GM23338 (cell line): ENCODE results near the gene TMEM143. TPM values are rescaled to one million over a fixed set of nuclear protein-coding genes. Genes with fewer than 3 reads are reported as not detected.

ENCODE experiments used
- ATAC-seq: fragments of 200-7000 bp; cut with Tn5 transposase; 3 replicates; pipeline ENCODE4 v1.9.1; 2020
- DNase-seq: peaks from one replicate; pipeline ENCODE4 v3.0.0-alpha.2; 2015; ENCODE audit warnings: low spot score
- H2AFZ ChIP-seq: fragments of 200-600 bp; sonication (generic); 2 replicates; pipeline ENCODE4 v1.8.0; 2016; ENCODE audit warnings: antibody characterized with exemption, mild to moderate bottlenecking, moderate library complexity
- H3F3A ChIP-seq: fragments of 200-600 bp; sonication (generic); replicated peaks from 2 replicates; pipeline ENCODE4 v1.8.0; 2017; ENCODE audit warnings: antibody characterized with exemption, mixed run types, low read depth
- H3K27ac ChIP-seq: fragments of 200-600 bp; sonication (generic); 2 replicates; pipeline ENCODE4 v1.6.1; 2016; ENCODE audit warnings: low read depth
- H3K27me3 ChIP-seq: fragments of 200-600 bp; sonication (generic); 2 replicates; pipeline ENCODE4 v1.8.0; 2016; ENCODE audit warnings: mild to moderate bottlenecking, mixed run types, moderate library complexity; ENCODE audit not compliant: insufficient read depth
- H3K36me3 ChIP-seq: fragments of 200-600 bp; sonication (generic); 2 replicates; pipeline ENCODE4 v1.8.0; 2016; ENCODE audit warnings: mild to moderate bottlenecking; ENCODE audit not compliant: insufficient read depth
- H3K4me1 ChIP-seq: fragments of 200-600 bp; sonication (generic); 2 replicates; pipeline ENCODE4 v1.8.0; 2016; ENCODE audit warnings: mild to moderate bottlenecking, moderate library complexity; ENCODE audit not compliant: insufficient read depth
- H3K4me2 ChIP-seq: fragments of 200-600 bp; sonication (generic); 2 replicates; pipeline ENCODE4 v1.7.1; 2017; ENCODE audit warnings: mixed run types
- H3K4me3 ChIP-seq: fragments of 200-600 bp; sonication (generic); 2 replicates; pipeline ENCODE4 v1.6.1; 2016; ENCODE audit warnings: mixed run types
- H3K79me2 ChIP-seq: fragments of 200-600 bp; sonication (generic); replicated peaks from 2 replicates; pipeline ENCODE4 v1.8.0; 2017; ENCODE audit warnings: mild to moderate bottlenecking; ENCODE audit not compliant: insufficient read depth
- H3K9me2 ChIP-seq: fragments of 200-600 bp; sonication (generic); 2 replicates; pipeline ENCODE4 v1.8.0; 2017; ENCODE audit not compliant: insufficient read depth
- H4K20me1 ChIP-seq: fragments of 200-600 bp; sonication (generic); replicated peaks from 2 replicates; pipeline ENCODE4 v1.8.0; 2017; ENCODE audit warnings: mild to moderate bottlenecking; ENCODE audit not compliant: insufficient read depth
- H3K27ac Mint-ChIP-seq: 2 replicates; pipeline ENCODE4 v1.8.0; 2020; ENCODE audit warnings: inconsistent platforms, mild to moderate bottlenecking, moderate library complexity, mixed read lengths
- H3K27me3 Mint-ChIP-seq: 3 replicates; pipeline ENCODE4 v1.8.0; 2022; ENCODE audit warnings: low read depth, mild to moderate bottlenecking, moderate library complexity, mixed read lengths, inconsistent platforms; ENCODE audit not compliant: insufficient read depth, poor library complexity
- H3K36me3 Mint-ChIP-seq: 3 replicates; pipeline ENCODE4 v1.8.0; 2021; ENCODE audit warnings: low read depth, mild to moderate bottlenecking, inconsistent platforms, moderate library complexity, mixed read lengths
- H3K4me1 Mint-ChIP-seq: 3 replicates; pipeline ENCODE4 v1.8.0; 2020; ENCODE audit warnings: mild to moderate bottlenecking, inconsistent platforms, mixed read lengths
- H3K4me3 Mint-ChIP-seq: 3 replicates; pipeline ENCODE4 v1.8.0; 2021; ENCODE audit warnings: moderate library complexity, mild to moderate bottlenecking, inconsistent platforms, mixed read lengths
- H3K9me3 Mint-ChIP-seq: 3 replicates; pipeline ENCODE4 v1.8.0; 2020; ENCODE audit warnings: moderate library complexity, mild to moderate bottlenecking, inconsistent platforms, mixed read lengths
- CREB1 ChIP-seq: fragments of 250-450 bp; sonication (Bioruptor Pico); IDR thresholded peaks from 2 replicates; pipeline ENCODE4 v1.5.0; 2020; ENCODE audit warnings: low read depth, mild to moderate bottlenecking, moderate library complexity
- JUNB ChIP-seq: IDR thresholded peaks from one replicate; pipeline ENCODE4 v1.6.1; 2016; ENCODE audit warnings: antibody characterized with exemption; ENCODE audit not compliant: unreplicated experiment
- NANOG ChIP-seq: IDR thresholded peaks from 2 replicates; pipeline ENCODE4 v1.6.1; 2016; ENCODE audit warnings: antibody characterized with exemption, borderline replicate concordance
- ZNF331 ChIP-seq: fragments of 250-450 bp; sonication (Bioruptor Pico); IDR thresholded peaks from 2 replicates; pipeline ENCODE4 v1.5.0; 2020; ENCODE audit warnings: low read depth, mild to moderate bottlenecking, moderate library complexity
- polyA plus RNA-seq: library from polyadenylated mRNA; unstranded; fragments of >200 nt; fragmentation: Nextera tagmentation; extraction: Ambion mirVana; gene quantifications from 2 replicates; pipeline ENCODE4 v1.2.1, GENCODE V29; 2016
- total RNA-seq: library from RNA; depleted of rRNA; stranded (reverse); fragments of >200 nt; shearing (Covaris generic); gene quantifications from 2 replicates; pipeline ENCODE4 v1.2.3, GENCODE V29; 2014
- TF ChIP-seq, protein P1 (sequence below): fragments of 250-450 bp; sonication (Bioruptor Pico); IDR thresholded peaks from 2 replicates; pipeline ENCODE4 v1.5.0; 2020; ENCODE audit warnings: mild to moderate bottlenecking, moderate library complexity
- TF ChIP-seq, protein P2 (sequence below), 2 experiments: fragments of 200-600 bp in 1 of 2; sonication (generic) in 1 of 2; conservative IDR thresholded peaks; 2 replicates each; pipeline versions ENCODE4 v1.5.1 to v1.6.1; 2016 to 2017; ENCODE audit warnings: antibody characterized with exemption in 2 of 2, low read depth in 2 of 2, mild to moderate bottlenecking in 2 of 2, moderate library complexity in 1 of 2

Gene TMEM143
- total and polyA plus RNA-seq, 2 experiments from 2014 or later: 12.8 to 15.0 TPM

DNA sequence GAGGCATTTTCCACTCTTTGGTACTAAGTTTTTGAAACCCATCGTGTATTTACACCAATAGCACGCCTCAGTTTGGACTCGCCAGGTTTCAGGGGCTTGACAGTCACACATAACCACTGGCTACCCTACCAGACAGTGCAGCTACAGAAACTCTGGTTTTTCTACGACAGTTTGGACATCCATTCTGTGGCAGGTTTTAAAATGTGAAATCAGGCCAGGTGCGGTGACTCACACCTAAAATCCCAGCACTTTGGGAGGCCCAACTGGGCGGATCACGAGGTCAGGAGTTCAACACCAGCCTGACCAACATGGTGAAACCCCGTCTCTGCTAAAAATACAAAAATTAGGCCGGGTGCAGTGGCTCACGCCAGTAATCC lies 14.4 kb upstream of the TMEM143 start:
- no peaks in the 10 kb centered on the region for H3K27me3 ChIP-seq
- H3K27me3 Mint-ChIP-seq: peaks cover 11% of the 10 kb centered on the region
- no peaks in the 10 kb centered on the region for H3K9me3 Mint-ChIP-seq
- no peak for ATAC-seq
- H2AFZ ChIP-seq: no peak overlapping the region
- H3K4me2 ChIP-seq: no peak overlapping the region
- H3K4me1 Mint-ChIP-seq: no peaks in the 10 kb centered on the region
- DNase-seq: no peak
- H3K36me3 ChIP-seq: peaks cover 6% of the 10 kb centered on the region; the same call in 1 of the 2 replicates
- H3F3A ChIP-seq: peaks cover 9% of the 10 kb centered on the region; the same call in 1 of the 2 replicates
- H3K27ac ChIP-seq: no peak overlapping the region
- no peaks in the 10 kb centered on the region for H3K9me2 ChIP-seq
- H3K4me3 Mint-ChIP-seq: no peak overlapping the region
- no peak overlapping the region; the same call in 1 of the 2 replicates for H3K27ac Mint-ChIP-seq
- H3K36me3 Mint-ChIP-seq: peaks cover 19% of the 10 kb centered on the region
- H3K79me2 ChIP-seq: no peaks in the 10 kb centered on the region
- no peaks in the 10 kb centered on the region for H3K4me1 ChIP-seq
- TF ChIP-seq NANOG: no peak
- TF ChIP-seq, protein P1, sequence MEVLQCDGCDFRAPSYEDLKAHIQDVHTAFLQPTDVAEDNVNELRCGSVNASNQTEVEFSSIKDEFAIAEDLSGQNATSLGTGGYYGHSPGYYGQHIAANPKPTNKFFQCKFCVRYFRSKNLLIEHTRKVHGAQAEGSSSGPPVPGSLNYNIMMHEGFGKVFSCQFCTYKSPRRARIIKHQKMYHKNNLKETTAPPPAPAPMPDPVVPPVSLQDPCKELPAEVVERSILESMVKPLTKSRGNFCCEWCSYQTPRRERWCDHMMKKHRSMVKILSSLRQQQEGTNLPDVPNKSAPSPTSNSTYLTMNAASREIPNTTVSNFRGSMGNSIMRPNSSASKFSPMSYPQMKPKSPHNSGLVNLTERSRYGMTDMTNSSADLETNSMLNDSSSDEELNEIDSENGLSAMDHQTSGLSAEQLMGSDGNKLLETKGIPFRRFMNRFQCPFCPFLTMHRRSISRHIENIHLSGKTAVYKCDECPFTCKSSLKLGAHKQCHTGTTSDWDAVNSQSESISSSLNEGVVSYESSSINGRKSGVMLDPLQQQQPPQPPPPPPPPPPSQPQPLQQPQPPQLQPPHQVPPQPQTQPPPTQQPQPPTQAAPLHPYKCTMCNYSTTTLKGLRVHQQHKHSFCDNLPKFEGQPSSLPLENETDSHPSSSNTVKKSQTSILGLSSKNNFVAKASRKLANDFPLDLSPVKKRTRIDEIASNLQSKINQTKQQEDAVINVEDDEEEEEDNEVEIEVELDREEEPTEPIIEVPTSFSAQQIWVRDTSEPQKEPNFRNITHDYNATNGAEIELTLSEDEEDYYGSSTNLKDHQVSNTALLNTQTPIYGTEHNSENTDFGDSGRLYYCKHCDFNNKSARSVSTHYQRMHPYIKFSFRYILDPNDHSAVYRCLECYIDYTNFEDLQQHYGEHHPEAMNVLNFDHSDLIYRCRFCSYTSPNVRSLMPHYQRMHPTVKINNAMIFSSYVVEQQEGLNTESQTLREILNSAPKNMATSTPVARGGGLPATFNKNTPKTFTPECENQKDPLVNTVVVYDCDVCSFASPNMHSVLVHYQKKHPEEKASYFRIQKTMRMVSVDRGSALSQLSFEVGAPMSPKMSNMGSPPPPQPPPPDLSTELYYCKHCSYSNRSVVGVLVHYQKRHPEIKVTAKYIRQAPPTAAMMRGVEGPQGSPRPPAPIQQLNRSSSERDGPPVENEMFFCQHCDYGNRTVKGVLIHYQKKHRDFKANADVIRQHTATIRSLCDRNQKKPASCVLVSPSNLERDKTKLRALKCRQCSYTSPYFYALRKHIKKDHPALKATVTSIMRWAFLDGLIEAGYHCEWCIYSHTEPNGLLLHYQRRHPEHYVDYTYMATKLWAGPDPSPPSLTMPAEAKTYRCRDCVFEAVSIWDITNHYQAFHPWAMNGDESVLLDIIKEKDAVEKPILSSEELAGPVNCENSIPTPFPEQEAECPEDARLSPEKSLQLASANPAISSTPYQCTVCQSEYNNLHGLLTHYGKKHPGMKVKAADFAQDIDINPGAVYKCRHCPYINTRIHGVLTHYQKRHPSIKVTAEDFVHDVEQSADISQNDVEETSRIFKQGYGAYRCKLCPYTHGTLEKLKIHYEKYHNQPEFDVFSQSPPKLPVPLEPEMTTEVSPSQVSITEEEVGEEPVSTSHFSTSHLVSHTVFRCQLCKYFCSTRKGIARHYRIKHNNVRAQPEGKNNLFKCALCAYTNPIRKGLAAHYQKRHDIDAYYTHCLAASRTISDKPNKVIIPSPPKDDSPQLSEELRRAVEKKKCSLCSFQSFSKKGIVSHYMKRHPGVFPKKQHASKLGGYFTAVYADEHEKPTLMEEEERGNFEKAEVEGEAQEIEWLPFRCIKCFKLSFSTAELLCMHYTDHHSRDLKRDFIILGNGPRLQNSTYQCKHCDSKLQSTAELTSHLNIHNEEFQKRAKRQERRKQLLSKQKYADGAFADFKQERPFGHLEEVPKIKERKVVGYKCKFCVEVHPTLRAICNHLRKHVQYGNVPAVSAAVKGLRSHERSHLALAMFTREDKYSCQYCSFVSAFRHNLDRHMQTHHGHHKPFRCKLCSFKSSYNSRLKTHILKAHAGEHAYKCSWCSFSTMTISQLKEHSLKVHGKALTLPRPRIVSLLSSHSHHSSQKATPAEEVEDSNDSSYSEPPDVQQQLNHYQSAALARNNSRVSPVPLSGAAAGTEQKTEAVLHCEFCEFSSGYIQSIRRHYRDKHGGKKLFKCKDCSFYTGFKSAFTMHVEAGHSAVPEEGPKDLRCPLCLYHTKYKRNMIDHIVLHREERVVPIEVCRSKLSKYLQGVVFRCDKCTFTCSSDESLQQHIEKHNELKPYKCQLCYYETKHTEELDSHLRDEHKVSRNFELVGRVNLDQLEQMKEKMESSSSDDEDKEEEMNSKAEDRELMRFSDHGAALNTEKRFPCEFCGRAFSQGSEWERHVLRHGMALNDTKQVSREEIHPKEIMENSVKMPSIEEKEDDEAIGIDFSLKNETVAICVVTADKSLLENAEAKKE (CRISPR knock-in tag): no peak
- H4K20me1 ChIP-seq: no peaks in the 10 kb centered on the region; the same call in 1 of the 2 replicates
- no peak overlapping the region for H3K4me3 ChIP-seq

DNA sequence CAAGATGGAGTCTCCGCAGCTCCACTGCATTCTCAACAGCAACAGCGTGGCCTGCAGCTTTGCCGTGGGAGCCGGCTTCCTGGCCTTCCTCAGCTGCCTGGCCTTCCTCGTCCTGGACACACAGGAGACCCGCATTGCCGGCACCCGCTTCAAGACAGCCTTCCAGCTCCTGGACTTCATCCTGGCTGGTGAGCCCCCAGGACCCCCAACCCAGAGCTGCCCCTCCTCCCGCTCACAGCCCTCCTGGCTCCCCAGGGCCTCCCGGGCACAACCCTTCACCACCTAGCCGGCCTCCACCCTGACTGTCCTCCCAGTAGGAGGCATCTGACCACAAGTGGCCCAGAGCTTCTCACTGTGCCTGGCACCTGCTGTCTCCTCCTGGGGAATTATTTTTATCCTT lies 9.8 kb upstream of the TMEM143 start:
- H3K4me2 ChIP-seq: no peak overlapping the region
- no peaks in the 10 kb centered on the region for H3K9me2 ChIP-seq
- H3K4me1 Mint-ChIP-seq: peaks cover 2% of the 10 kb centered on the region; the same call in 1 of the 3 replicates
- no peak overlapping the region for H3K27ac Mint-ChIP-seq
- H4K20me1 ChIP-seq: no peaks in the 10 kb centered on the region
- no peak for ATAC-seq
- no peaks in the 10 kb centered on the region for H3K4me1 ChIP-seq
- TF ChIP-seq ZNF331 (CRISPR knock-in tag): no peak
- no peak for TF ChIP-seq JUNB
- TF ChIP-seq, protein P2, sequence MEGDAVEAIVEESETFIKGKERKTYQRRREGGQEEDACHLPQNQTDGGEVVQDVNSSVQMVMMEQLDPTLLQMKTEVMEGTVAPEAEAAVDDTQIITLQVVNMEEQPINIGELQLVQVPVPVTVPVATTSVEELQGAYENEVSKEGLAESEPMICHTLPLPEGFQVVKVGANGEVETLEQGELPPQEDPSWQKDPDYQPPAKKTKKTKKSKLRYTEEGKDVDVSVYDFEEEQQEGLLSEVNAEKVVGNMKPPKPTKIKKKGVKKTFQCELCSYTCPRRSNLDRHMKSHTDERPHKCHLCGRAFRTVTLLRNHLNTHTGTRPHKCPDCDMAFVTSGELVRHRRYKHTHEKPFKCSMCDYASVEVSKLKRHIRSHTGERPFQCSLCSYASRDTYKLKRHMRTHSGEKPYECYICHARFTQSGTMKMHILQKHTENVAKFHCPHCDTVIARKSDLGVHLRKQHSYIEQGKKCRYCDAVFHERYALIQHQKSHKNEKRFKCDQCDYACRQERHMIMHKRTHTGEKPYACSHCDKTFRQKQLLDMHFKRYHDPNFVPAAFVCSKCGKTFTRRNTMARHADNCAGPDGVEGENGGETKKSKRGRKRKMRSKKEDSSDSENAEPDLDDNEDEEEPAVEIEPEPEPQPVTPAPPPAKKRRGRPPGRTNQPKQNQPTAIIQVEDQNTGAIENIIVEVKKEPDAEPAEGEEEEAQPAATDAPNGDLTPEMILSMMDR (conservative IDR thresholded peaks at IDR 0.05; ENCODE audit: low read depth in 2 of 2): no peak
- no peak for TF ChIP-seq CREB1
- H3K4me3 Mint-ChIP-seq: no peak overlapping the region
- H3K36me3 Mint-ChIP-seq: no peaks in the 10 kb centered on the region
- H3K27ac ChIP-seq: no peak overlapping the region
- peaks cover 16% of the 10 kb centered on the region for H3K27me3 Mint-ChIP-seq
- no peak overlapping the region for H3K4me3 ChIP-seq
- no peaks in the 10 kb centered on the region for H3K9me3 Mint-ChIP-seq
- H2AFZ ChIP-seq: no peak overlapping the region
- no peak for DNase-seq
- no peaks in the 10 kb centered on the region for H3K36me3 ChIP-seq
- no peaks in the 10 kb centered on the region for H3K79me2 ChIP-seq
- no peaks in the 10 kb centered on the region for H3K27me3 ChIP-seq
- H3F3A ChIP-seq: no peaks in the 10 kb centered on the region
